ENCODE results near the gene DENND4B. TPM values are rescaled to one million over a fixed set of nuclear protein-coding genes. Genes with fewer than 3 reads are reported as not detected.

DENND4B gene
- total and polyA plus RNA-seq, 10 of the 15 experiments (the other 5 are each of a cell fraction or from before 2014, with no cell fraction given), result 12.0 to 74.8 (median 22.7) TPM

DNA sequence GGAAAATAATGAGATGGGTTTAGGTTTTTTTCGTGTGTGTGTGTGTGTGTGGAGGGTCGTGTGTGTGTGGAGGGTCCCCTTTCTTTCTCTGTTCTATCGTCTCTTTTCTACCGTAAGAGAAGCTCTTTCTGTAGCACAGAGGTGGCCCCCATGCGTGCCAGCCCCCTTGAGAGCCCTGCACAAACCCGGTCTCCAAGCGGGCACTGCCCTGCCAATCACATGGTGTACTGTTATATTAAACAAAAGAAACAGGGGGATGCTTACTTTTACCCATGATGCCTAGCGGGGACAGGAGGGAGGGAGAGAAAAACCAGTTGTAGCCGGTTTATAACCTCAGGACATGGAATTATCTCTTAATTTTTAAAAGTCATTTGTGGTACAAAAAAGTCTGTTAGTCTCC, 64.8 kb downstream of the DENND4B start (continued):
- TF ChIP-seq EP300 (IDR thresholded peaks at IDR 0.05; ENCODE audit: borderline replicate concordance in 1 of 2, control insufficient read depth in 1 of 2, low read depth in 2 of 2, low read length in 2 of 2) (no peak), FOS (IDR thresholded peaks at IDR 0.05; ENCODE audit: borderline replicate concordance, extremely low read depth, insufficient read length) (no peak), NBN (IDR thresholded peaks at IDR 0.05) (no peak), POLR2A (IDR thresholded peaks at IDR 0.05; ENCODE audit: low read depth, low read length) (no peak)
- TF ChIP-seq, protein P1, sequence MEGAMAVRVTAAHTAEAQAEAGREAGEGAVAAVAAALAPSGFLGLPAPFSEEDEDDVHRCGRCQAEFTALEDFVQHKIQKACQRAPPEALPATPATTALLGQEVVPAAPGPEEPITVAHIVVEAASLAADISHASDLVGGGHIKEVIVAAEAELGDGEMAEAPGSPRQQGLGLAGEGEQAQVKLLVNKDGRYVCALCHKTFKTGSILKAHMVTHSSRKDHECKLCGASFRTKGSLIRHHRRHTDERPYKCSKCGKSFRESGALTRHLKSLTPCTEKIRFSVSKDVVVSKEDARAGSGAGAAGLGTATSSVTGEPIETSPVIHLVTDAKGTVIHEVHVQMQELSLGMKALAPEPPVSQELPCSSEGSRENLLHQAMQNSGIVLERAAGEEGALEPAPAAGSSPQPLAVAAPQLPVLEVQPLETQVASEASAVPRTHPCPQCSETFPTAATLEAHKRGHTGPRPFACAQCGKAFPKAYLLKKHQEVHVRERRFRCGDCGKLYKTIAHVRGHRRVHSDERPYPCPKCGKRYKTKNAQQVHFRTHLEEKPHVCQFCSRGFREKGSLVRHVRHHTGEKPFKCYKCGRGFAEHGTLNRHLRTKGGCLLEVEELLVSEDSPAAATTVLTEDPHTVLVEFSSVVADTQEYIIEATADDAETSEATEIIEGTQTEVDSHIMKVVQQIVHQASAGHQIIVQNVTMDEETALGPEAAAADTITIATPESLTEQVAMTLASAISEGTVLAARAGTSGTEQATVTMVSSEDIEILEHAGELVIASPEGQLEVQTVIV (IDR thresholded peaks at IDR 0.05; ENCODE audit: borderline replicate concordance, partially characterized antibody), result no peak

DNA sequence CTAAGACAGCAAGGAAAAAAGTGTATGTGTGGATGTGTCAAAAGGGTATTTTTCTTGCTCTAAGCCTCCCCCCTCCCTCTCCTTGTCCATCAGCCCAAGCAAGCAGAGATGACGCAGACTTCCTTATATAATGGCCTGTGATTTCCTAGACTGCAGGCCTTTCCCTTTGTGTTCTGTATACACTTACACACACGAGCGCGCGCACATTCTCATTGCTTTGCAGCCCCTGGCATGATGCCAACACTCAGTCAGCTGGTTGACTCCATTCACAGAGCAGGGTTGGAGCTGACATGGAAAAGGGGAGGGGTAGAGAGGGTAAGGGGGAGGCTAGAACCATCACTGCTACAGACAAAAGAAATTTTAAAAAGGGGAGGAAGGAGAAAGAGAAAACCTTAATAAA, 65.6 kb downstream of the DENND4B start:
- Histone ChIP-seq H3K36me3 (ENCODE audit: control insufficient read depth in 2 of 2, insufficient read depth in 2 of 2, low read length in 1 of 2) (peaks cover 2 to 5% of the 10 kb centered on the region in 2 experiments; a peak in 2 of 4 replicates), H2AFZ (ENCODE audit: control insufficient read depth, low read depth, low read length) (no peak overlapping the region), H3K27me3 (replicated peaks in 1 of 2; ENCODE audit: control insufficient read depth in 2 of 2, insufficient read depth in 2 of 2, low read length in 1 of 2) (no peaks in the 10 kb centered on the region), H3K4me1 (ENCODE audit: control insufficient read depth, insufficient read depth, low read length) (no peaks in the 10 kb centered on the region; the same call in 1 of the 2 replicates), H3K4me3 (no peak overlapping the region), H3K9ac (ENCODE audit: control insufficient read depth, insufficient read depth, low read length) (no peak overlapping the region), H3K4me2 (ENCODE audit: control insufficient read depth, insufficient read depth) (no peak overlapping the region), H3K27ac (ENCODE audit: control insufficient read depth, insufficient read depth) (peak overlapping the region; percentile 8; the same call in 1 of the 2 replicates), H4K20me1 (ENCODE audit: control insufficient read depth, insufficient read depth) (no peaks in the 10 kb centered on the region; the same call in 1 of the 2 replicates), H3K79me2 (ENCODE audit: control insufficient read depth, insufficient read depth, low read length) (peaks cover 67% of the 10 kb centered on the region), H3K9me3 (replicated peaks; ENCODE audit: control insufficient read depth, insufficient read depth, low read length) (no peaks in the 10 kb centered on the region)
- ChIA-PET RAD21 (ENCODE audit: unreplicated experiment) (interaction anchor here (1.5 kb wide), 1 partner anchor 53 kb away, joined by 3 read pairs; no protein-coding TSS in a partner anchor), POLR2A (interaction anchor here (0.5 to 1.1 kb wide), 2 partner anchors 15 to 249 kb away, joined by 3 to 7 read pairs; no protein-coding TSS in a partner anchor), CTCF (interaction anchor here (0.6 to 1.4 kb wide), 3 partner anchors 13 to 303 kb away, joined by 3 to 4 read pairs (median 3); no protein-coding TSS in a partner anchor), SMC1A (ENCODE audit: uncharacterized antibody, unreplicated experiment) (interaction anchor here (1.0 to 2.0 kb wide), 5 partner anchors 12 to 63 kb away, joined by 3 to 5 read pairs (median 3); no protein-coding TSS in a partner anchor)
- in situ Hi-C loops (cut with MboI), result no loop called here
- DNase-seq (ENCODE audit: low read depth, low spot score) (no peak), ATAC-seq (no peak), FAIRE-seq (no peak)
- intact Hi-C loops (cut with micrococcal nuclease; ENCODE audit: unreplicated experiment), result no loop called here
- WGBS (ENCODE audit: insufficient coverage, insufficient replicate concordance, low lambda C conversion rate, missing lambda C conversion rate), result 98% methylated on average over 5 of the region's 5 CpGs
- no TSS peak for BruUV-seq (replicated peaks)
- TF ChIP-seq BACH1 (IDR thresholded peaks at IDR 0.05; ENCODE audit: borderline replicate concordance) (no peak), CBFB (IDR thresholded peaks at IDR 0.05; ENCODE audit: low read depth) (no peak), STAT3 (IDR thresholded peaks at IDR 0.05; ENCODE audit: low read depth, low read length) (no peak), IKZF2 (IDR thresholded peaks at IDR 0.05) (no peak), SP1 (IDR thresholded peaks at IDR 0.05; ENCODE audit: low read depth, low read length) (no peak), HDGF (IDR thresholded peaks at IDR 0.05) (no peak)
- TF ChIP-seq, protein P2, sequence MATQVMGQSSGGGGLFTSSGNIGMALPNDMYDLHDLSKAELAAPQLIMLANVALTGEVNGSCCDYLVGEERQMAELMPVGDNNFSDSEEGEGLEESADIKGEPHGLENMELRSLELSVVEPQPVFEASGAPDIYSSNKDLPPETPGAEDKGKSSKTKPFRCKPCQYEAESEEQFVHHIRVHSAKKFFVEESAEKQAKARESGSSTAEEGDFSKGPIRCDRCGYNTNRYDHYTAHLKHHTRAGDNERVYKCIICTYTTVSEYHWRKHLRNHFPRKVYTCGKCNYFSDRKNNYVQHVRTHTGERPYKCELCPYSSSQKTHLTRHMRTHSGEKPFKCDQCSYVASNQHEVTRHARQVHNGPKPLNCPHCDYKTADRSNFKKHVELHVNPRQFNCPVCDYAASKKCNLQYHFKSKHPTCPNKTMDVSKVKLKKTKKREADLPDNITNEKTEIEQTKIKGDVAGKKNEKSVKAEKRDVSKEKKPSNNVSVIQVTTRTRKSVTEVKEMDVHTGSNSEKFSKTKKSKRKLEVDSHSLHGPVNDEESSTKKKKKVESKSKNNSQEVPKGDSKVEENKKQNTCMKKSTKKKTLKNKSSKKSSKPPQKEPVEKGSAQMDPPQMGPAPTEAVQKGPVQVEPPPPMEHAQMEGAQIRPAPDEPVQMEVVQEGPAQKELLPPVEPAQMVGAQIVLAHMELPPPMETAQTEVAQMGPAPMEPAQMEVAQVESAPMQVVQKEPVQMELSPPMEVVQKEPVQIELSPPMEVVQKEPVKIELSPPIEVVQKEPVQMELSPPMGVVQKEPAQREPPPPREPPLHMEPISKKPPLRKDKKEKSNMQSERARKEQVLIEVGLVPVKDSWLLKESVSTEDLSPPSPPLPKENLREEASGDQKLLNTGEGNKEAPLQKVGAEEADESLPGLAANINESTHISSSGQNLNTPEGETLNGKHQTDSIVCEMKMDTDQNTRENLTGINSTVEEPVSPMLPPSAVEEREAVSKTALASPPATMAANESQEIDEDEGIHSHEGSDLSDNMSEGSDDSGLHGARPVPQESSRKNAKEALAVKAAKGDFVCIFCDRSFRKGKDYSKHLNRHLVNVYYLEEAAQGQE (IDR thresholded peaks at IDR 0.05; ENCODE audit: low read depth, low read length), result no peak
- TF ChIP-seq, protein P3, sequence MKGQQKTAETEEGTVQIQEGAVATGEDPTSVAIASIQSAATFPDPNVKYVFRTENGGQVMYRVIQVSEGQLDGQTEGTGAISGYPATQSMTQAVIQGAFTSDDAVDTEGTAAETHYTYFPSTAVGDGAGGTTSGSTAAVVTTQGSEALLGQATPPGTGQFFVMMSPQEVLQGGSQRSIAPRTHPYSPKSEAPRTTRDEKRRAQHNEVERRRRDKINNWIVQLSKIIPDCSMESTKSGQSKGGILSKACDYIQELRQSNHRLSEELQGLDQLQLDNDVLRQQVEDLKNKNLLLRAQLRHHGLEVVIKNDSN (IDR thresholded peaks at IDR 0.05; ENCODE audit: borderline replicate concordance, extremely low read length, insufficient read depth, low read depth, low read length), result no peak

Data from GM12878 (cell line).